Progenitor cell of endocrine pancreas (in vitro differentiated cells): Measurements from ENCODE around the gene ACKR4. TPM values are rescaled to one million over a fixed set of nuclear protein-coding genes. Genes with fewer than 3 reads are reported as not detected.

Source experiments
- DNase-seq: peaks from one replicate; pipeline ENCODE4 v3.0.0; 2021; ENCODE audit warnings: low spot score; ENCODE audit not compliant: unreplicated experiment
- H3K27ac Mint-ChIP-seq: 2 replicates; pipeline ENCODE4 v1.8.0; 2021; ENCODE audit warnings: mild to moderate bottlenecking, moderate library complexity, mixed read lengths
- H3K27me3 Mint-ChIP-seq: 2 replicates; pipeline ENCODE4 v1.8.0; 2021; ENCODE audit warnings: mixed read lengths
- H3K36me3 Mint-ChIP-seq: 2 replicates; pipeline ENCODE4 v1.8.0; 2022; ENCODE audit warnings: mixed read lengths; ENCODE audit not compliant: insufficient read depth
- H3K4me1 Mint-ChIP-seq: 2 replicates; pipeline ENCODE4 v1.8.0; 2021; ENCODE audit warnings: low read depth, mixed read lengths
- H3K4me3 Mint-ChIP-seq: 2 replicates; pipeline ENCODE4 v1.8.0; 2021; ENCODE audit warnings: low read depth, mild to moderate bottlenecking, moderate library complexity, mixed read lengths
- H3K9me3 Mint-ChIP-seq: 2 replicates; pipeline ENCODE4 v1.8.0; 2021; ENCODE audit warnings: low read depth, mixed read lengths
- total RNA-seq: library from RNA; stranded (reverse); gene quantifications from 2 replicates; pipeline ENCODE4 v1.2.1, GENCODE V29; 2021
- TF ChIP-seq, protein P1 (sequence below): fragments of 200-600 bp; sonication (generic); IDR thresholded peaks from one replicate; pipeline ENCODE4 v1.5.0; 2021; ENCODE audit warnings: antibody characterized with exemption, mild to moderate bottlenecking; ENCODE audit not compliant: unreplicated experiment

Gene ACKR4
- total RNA-seq, 1 donor from 2014 or later = not detected

DNA sequence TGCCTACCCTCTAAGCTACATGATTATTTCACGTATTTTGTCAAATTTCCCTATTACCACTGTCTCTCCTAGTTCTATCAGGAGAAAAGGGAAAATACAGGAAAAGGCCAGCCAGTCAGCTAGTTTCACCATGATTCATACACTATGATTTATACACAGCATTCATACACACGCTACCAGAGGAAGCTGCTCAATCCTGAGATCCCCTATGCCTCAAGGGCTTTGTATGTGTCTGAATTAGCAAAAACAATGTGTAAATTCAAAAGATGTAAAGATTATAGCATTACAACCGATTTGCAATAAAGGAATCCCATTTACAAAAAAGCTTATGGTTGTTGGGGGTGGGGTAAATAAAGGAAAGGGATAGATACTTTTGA is 3.1 kb upstream of the ACKR4 start:
- TF ChIP-seq, protein P1, sequence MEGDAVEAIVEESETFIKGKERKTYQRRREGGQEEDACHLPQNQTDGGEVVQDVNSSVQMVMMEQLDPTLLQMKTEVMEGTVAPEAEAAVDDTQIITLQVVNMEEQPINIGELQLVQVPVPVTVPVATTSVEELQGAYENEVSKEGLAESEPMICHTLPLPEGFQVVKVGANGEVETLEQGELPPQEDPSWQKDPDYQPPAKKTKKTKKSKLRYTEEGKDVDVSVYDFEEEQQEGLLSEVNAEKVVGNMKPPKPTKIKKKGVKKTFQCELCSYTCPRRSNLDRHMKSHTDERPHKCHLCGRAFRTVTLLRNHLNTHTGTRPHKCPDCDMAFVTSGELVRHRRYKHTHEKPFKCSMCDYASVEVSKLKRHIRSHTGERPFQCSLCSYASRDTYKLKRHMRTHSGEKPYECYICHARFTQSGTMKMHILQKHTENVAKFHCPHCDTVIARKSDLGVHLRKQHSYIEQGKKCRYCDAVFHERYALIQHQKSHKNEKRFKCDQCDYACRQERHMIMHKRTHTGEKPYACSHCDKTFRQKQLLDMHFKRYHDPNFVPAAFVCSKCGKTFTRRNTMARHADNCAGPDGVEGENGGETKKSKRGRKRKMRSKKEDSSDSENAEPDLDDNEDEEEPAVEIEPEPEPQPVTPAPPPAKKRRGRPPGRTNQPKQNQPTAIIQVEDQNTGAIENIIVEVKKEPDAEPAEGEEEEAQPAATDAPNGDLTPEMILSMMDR = no peak
- no peak overlapping the region for H3K4me3 Mint-ChIP-seq
- no peaks in the 10 kb centered on the region for H3K4me1 Mint-ChIP-seq
- H3K27me3 Mint-ChIP-seq = no peaks in the 10 kb centered on the region
- H3K36me3 Mint-ChIP-seq = peaks cover 3% of the 10 kb centered on the region
- no peak overlapping the region for H3K27ac Mint-ChIP-seq
- no peaks in the 10 kb centered on the region for H3K9me3 Mint-ChIP-seq
- DNase-seq = no peak

GRCh38 chr3:132594498-132594897 is 2.6 kb upstream of the ACKR4 start:
- Mint-ChIP-seq H3K36me3 (peaks cover 3% of the 10 kb centered on the region), H3K27ac (no peak overlapping the region), H3K4me3 (no peak overlapping the region), H3K4me1 (no peaks in the 10 kb centered on the region), H3K9me3 (no peaks in the 10 kb centered on the region), H3K27me3 (no peaks in the 10 kb centered on the region)
- TF ChIP-seq, protein P1 = no peak
- no peak for DNase-seq

DNA sequence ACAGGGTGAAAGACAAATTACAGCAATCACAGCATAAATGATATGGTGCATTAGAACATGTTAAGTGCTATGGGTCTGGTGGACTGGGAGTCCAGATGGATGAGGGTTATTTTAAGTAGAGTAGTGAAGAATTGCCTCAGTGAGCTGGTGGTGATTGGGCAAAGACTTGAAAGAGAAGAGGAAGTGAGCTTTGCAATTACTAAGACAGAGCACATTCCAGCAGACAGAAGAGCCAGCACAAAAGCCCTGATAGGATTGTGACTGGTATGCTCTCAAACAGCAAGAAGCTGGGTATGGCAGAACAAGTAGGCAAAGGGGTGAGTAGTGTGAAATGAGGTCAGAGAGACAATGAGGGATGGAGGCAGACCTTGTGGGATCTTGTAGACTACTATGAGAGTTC is 2.1 kb upstream of the ACKR4 start:
- Mint-ChIP-seq H3K9me3 (no peaks in the 10 kb centered on the region), H3K4me1 (no peaks in the 10 kb centered on the region), H3K4me3 (no peak overlapping the region), H3K36me3 (peaks cover 3% of the 10 kb centered on the region), H3K27ac (no peak overlapping the region), H3K27me3 (no peaks in the 10 kb centered on the region)
- TF ChIP-seq, protein P1 = no peak
- no peak for DNase-seq

GRCh38 chr3:132596326-132596725 is 744 bp upstream of the ACKR4 start:
- Mint-ChIP-seq H3K4me3 (no peak overlapping the region), H3K27ac (no peak overlapping the region), H3K27me3 (no peaks in the 10 kb centered on the region), H3K36me3 (peaks cover 3% of the 10 kb centered on the region), H3K4me1 (no peaks in the 10 kb centered on the region), H3K9me3 (no peaks in the 10 kb centered on the region)
- DNase-seq = no peak
- TF ChIP-seq, protein P1 = no peak

DNA sequence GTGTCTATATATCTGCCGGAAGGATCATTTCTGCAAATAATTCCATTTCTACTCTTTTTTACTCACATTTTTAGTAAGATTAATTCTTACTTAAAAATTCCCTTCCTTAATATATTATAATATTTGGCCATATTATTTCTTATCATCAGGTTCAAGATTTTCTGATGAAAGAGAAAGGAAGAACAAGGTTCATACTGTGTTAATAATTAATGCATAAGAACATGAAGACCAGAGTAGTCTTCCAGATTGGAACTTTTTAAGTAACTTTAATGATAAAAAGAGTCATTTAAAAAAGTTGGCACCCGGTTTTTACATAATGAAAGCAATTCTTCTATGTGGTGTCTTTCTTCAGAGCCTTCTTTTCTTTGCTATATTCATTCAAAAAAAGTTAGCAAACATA is 590 bp downstream of the ACKR4 start:
- Mint-ChIP-seq H3K9me3 (no peaks in the 10 kb centered on the region), H3K36me3 (peaks cover 3% of the 10 kb centered on the region), H3K27ac (no peak overlapping the region), H3K4me1 (no peaks in the 10 kb centered on the region), H3K4me3 (no peak overlapping the region), H3K27me3 (no peaks in the 10 kb centered on the region)
- TF ChIP-seq, protein P1 = no peak
- DNase-seq = no peak
